ENCODE measurements around the gene TCF7L1. TPM values are rescaled to one million over a fixed set of nuclear protein-coding genes. Genes with fewer than 3 reads are reported as not detected.

The TCF7L1 gene
- total and polyA plus RNA-seq, 9 of the 15 experiments (the other 6 are each of a cell fraction or from before 2014, with no cell fraction given), result 0.03 to 0.11 (median 0.07) TPM; not detected in 5

DNA sequence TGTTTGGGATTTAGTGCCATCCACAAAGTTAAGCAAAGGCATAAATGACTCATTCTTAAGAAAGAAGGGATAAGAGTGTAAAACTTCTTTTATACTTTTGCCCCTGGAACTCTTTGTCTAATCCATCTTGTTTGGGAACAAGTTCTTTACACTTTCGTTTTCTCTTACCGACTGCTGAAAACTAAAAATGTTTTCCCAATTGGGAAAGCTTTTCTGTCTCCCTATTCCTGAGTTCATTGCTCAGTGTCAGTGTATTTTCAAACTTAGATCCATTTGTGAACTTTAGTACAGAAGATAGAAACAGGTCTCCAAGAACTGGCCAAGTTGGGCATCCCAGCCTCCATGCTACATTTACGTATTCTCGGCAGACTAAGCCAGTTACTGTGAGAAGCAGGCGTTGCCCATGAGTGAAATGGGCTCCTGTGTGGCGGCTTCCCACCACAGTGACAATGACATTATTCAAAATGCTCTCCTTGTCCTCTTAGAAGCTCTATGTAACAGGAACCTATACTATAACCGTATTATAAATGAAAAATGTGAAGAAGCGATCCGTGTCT lies 142.9 kb downstream of the TCF7L1 start:
- Histone ChIP-seq H3K4me1 (replicated peaks in 1 of 2; ENCODE audit: control insufficient read depth in 2 of 2, insufficient read depth in 2 of 2, low read length in 2 of 2) (no peaks in the 10 kb centered on the region), H3K9me3 (replicated peaks; ENCODE audit: control insufficient read depth, insufficient read depth, low read depth, low read length) (no peaks in the 10 kb centered on the region), H3K79me2 (ENCODE audit: control insufficient read depth, insufficient read depth, low read length) (no peaks in the 10 kb centered on the region), H3K9me1 (ENCODE audit: control insufficient read depth, insufficient read depth, low read length) (no peaks in the 10 kb centered on the region), H4K20me1 (replicated peaks; ENCODE audit: control insufficient read depth, insufficient read depth, low read length) (0 out of 2 replicates have a peak, but pooled peaks cover 16% of the 10 kb centered on the region), H3K4me3 (no peak overlapping the region), H3K27me3 (ENCODE audit: control insufficient read depth in 2 of 2, insufficient read depth in 2 of 2, low read length in 2 of 2) (peaks cover 62 to 78% of the 10 kb centered on the region in 2 experiments), H2AFZ (ENCODE audit: low read depth, low read length) (peak overlapping the region; percentile 4; the same call in 1 of the 2 replicates), H3K36me3 (ENCODE audit: control insufficient read depth, insufficient read depth, low read length) (no peaks in the 10 kb centered on the region), H3K9ac (ENCODE audit: insufficient read depth in 1 of 2, low read depth in 2 of 2, low read length in 2 of 2) (no peak overlapping the region), H3K27ac (ENCODE audit: extremely low read depth, low read depth, low read length) (no peak overlapping the region), H3K4me2 (ENCODE audit: insufficient read depth, low read length) (peak overlapping the region; percentile 48)
- peak; percentile 27; the same call in 2 of the 3 replicates for ATAC-seq
- FAIRE-seq, result no peak
- BruUV-seq (replicated peaks), result no TSS peak
- in situ Hi-C loops (cut with MboI) (no loop called here), intact Hi-C loops (cut with micrococcal nuclease) (no loop called here)
- WGBS (ENCODE audit: insufficient coverage, low coverage, missing lambda C conversion rate), result 2% methylated on average over 9 of the region's 9 CpGs
- DNase-seq (ENCODE audit: extremely low read depth in 1 of 4, low spot score in 3 of 4), result no peak
- ChIA-PET POLR2A (no interaction called here), CTCF (ENCODE audit: low intra/inter-chr PET ratio) (no interaction called here)
- TF ChIP-seq CBX8 (IDR thresholded peaks at IDR 0.05; ENCODE audit: borderline replicate concordance, extremely low read depth, low read depth, low read length, poor library complexity, severe bottlenecking) (peak; percentile 73), ESRRA (IDR thresholded peaks at IDR 0.05; ENCODE audit: borderline replicate concordance, low read depth) (no peak), ILF3 (IDR thresholded peaks at IDR 0.05; ENCODE audit: borderline replicate concordance) (no peak)
- TF ChIP-seq, protein P1, sequence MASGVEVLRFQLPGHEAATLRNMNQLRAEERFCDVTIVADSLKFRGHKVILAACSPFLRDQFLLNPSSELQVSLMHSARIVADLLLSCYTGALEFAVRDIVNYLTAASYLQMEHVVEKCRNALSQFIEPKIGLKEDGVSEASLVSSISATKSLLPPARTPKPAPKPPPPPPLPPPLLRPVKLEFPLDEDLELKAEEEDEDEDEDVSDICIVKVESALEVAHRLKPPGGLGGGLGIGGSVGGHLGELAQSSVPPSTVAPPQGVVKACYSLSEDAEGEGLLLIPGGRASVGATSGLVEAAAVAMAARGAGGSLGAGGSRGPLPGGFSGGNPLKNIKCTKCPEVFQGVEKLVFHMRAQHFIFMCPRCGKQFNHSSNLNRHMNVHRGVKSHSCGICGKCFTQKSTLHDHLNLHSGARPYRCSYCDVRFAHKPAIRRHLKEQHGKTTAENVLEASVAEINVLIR (CRISPR knock-in tag; IDR thresholded peaks at IDR 0.05), result no peak

All from K562 (cell line).